GM21717 (cell line): Measurements from ENCODE around the gene AXIN1.
"Not testable (repeated sequence)": the region's sequence is repeated elsewhere in the genome, so short reads cannot be mapped to it uniquely, and the experiment has no call there.

Source experiments
- ATAC-seq: cut with Tn5 transposase; IDR thresholded peaks from one replicate; pipeline ENCODE4 v1.9.1; 2021; ENCODE audit warnings: mild to moderate bottlenecking, moderate library complexity; ENCODE audit not compliant: unreplicated experiment

The AXIN1 gene

DNA sequence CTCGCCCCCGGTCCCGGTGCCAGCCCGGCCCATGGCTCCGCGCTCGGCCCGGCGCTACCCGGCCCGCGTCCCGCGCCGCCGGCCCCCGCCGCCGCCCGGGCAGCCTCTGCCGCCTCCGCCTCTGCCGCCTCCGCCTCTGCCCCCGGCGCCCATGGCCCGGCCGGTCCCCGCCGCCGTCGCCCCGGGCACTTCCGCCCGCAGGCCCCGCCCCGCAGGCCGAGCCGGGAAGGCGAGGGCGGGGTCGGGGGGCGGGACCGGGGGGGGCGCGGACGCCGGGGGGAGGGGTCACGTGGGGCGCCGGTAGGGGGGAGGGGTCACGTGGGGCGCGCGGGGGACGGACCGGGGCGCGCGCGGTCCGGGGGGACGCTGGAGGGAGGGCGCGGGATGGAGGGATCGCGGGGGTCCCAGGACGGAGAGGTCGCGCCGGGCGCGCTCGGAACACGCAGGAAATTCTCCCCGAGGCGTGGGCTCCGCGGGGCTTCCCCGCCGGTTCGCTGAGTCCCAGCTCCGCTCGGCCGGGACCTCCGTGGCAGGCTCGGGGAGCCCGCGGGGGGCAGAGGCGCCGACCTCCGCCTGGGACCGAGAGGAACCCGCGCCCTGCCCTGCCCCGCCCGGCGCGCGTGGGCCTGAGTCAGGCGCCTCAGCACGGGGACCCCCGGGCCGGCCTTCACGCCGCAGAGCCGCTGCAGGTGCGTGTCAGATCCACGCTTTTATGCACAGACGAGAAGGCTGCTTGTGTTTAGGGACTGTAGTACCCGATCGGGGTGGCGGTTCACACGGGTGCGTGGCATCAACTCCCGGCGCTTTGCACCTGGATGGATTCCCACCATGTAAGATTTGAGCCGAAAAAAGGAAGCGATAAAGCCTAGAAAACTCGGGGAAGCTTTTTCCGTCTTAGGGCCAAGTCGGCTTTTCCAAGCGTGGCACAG lies 29.5 kb upstream of the AXIN1 start, which contains the start of gene PGAP6:
Gene PGAP6 (minus strand): TSS at position 190 of the 929 bp plus-strand sequence. CDS start 157 bp downstream, at position 33.
- ATAC-seq, result peak; percentile 37

- peak; percentile 10 for ATAC-seq
Observed at GRCh38 chr16:381012-381788, 28.7 kb upstream of the AXIN1 start.

- ATAC-seq, result no peak
Observed at GRCh38 chr16:380762-381011, 28.2 kb upstream of the AXIN1 start.

DNA sequence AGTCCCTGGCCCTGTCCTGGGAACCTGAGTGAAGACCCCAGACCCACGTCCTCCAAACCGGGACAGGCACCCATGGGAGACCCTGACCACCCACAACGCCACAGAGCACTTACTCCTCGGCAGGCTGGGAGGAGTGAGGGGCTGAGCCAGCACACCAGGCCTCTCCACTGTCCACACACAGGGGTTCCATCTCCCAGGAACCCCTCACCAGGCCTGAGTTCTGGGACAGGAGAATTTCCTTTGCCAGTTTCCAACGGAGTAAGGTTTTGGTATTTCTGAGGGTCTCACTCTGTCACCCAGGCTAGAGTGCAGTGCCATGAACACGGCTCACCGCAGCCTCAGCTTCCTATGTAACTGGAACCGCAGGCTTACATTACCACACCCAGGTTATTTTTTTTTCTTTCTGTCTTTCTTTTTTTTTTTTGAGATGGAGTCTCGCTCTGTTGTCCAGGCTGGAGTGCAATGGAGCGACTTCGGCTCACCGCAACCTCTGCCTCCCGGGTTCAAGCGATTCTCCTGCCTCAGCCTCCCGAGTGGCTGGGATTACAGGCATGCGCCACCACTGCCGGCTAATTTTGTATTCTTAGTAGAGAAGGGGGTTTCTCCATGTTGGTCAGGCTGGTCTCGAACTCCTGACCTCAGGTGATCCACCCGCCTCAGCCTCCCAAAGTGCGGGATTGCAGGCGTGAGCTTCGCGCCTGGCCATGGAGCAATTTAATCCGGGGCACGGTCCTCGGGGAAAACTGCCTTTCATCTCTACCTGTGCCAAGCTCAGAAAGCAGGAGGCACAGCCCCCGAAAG lies 27.6 kb upstream of the AXIN1 start:
- no peak for ATAC-seq

DNA sequence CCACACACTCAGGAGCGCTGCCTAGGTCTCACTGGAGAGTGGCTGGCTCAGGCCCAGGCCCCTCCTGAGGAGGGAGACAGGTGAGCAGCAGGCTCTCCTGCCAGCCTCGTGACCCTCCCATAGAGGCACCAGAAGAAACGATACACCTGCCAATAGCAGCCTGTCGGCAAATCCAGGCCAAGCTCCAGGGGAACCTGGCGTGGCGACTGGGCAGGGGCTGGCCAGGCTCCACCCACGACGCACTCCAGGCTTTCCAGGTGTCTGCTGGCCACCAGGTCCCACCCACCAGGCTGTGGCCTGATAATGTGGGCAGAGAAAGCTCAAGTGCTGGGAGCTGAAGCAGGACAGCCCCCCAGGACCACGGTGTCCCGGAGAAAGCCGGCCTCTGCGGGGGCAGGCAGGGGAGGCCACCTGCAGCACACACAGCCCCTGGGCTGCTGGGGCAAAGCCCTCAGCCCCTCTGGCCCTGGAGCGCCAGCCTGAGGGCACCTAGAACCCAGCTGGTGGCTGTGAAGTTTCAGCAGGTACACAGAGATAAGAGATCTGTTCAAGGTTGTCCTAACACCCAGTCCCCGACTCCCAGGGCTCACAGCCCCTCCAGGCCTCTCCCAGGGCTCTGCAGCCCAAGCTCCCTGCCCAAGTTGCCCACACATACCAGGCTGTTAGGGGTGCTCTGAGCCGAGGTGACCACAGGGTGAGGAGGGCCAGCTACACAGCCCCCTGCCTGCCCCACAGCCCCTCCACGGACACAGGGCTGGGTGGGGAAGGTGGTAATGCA lies 26.8 kb upstream of the AXIN1 start:
- no peak for ATAC-seq

GRCh38 chr16:378821-379182 lies 26.3 kb upstream of the AXIN1 start:
- no peak for ATAC-seq

GRCh38 chr16:378113-378820 lies 25.7 kb upstream of the AXIN1 start:
- not testable (repeated sequence) for ATAC-seq

DNA sequence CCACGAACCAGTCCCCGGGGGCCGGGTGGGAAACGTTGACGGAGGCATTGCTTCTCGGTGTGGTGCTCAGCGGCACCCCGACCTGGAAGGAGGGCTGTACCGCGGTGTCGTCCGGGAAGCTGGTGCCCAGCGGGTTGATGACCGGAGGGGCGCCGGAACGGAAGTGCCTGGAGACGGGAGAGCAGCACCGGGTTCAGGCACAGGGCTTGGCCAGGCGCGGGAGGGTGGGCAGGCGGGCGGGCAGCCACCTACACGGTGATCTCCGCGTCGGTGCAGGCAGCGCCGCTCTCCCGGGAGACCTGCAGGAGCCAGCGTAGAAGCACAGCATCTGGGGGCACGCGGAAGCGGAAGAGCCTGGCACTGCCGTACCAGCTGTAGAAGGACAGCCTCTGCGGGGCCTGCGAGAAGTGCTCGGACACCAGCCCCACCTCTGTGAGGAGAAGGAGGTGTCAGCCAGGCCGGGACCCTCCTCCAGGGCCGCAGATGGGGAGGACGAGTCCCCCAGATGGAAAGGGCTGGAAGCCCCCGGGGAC lies 25.0 kb upstream of the AXIN1 start:
- ATAC-seq, result no peak

DNA sequence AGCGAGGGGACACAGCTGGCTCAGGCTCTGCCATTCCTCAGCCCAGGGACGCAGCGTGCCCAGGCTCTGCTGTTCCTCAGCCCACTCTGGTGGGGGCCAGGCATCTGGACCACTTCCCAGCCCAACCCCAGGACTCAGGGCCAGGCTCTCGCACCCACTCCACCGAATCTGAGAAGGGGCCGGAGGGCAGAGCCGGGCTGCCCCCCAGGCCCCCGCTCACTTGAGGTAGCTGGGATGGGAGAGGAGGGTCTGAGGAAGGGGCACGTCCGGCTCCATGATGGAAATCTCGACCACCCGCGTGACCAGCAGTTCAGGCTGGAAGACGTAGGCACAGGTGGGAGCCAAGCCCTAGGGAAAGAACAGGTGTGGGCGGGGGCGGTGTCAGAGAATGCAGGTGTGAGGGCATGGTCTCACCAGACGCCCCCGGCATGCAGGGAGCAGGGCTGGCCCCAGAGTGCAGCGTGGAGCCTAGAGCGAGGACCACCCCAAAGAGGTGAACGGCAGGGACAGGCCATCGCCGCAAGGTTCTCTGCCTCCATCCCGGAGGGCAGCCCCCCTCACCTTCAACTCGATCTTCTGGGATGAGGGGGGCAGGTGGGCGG lies 24.4 kb upstream of the AXIN1 start:
- ATAC-seq, result no peak

GRCh38 chr16:375927-376816 lies 23.6 kb upstream of the AXIN1 start:
- no peak for ATAC-seq

DNA sequence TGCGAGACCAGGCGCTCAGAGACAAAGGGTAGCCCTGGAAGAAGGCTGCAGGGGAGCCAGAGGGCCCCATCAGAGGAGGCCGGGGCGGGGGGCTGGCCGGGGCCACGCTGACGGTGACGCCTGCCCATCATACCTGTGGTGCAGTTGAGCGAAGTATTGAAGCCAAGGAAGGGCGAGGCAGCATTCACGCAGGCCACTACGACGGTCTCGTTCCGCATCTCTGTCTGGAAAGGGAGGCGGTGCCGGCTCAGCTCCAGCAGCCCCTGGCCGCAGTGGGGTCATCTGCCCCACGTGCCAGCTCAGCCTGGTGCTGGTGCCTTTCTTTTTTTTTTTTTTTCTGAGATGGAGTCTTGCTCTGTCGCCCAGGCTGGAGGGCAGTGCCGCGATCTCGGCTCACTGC lies 22.7 kb upstream of the AXIN1 start:
- no peak for ATAC-seq

GRCh38 chr16:374616-374926 lies 22.0 kb upstream of the AXIN1 start:
- no peak for ATAC-seq

GRCh38 chr16:373848-374615 lies 21.5 kb upstream of the AXIN1 start:
- ATAC-seq, result no peak

GRCh38 chr16:373020-373598 lies 20.6 kb upstream of the AXIN1 start:
- ATAC-seq, result no peak

DNA sequence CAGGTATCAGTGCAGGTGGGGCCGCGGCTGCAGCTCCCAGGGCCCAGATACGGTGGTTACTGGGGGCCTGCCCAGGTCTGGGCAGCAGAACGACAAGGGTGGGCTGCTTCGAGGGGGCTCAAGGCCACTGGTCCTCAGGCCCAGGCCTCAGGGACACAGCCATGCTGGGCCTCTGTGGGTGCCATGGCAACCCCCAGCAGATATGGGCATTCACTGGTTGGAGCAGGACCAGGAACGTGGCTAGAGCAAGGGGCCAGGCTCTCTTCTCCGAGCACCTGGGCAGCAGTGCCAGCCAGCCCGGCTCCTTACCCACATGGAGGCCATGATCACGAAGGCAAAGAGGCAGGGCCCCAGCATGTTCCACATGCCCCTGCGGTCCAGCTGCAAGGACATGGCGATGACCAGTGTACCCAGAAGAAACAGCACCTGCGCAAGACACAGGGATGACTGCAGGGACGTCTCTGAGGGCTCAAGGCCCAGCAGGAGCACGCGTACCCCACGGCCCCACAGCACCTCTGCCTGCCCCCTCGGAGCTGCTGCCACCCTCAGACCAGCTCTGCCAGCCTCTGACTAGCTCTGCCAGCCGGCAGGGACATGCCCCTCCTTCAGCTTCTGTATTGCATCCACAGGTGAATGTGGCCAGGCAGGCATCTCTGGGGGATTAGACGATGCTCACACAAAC lies 19.9 kb upstream of the AXIN1 start:
- ATAC-seq, result no peak

DNA sequence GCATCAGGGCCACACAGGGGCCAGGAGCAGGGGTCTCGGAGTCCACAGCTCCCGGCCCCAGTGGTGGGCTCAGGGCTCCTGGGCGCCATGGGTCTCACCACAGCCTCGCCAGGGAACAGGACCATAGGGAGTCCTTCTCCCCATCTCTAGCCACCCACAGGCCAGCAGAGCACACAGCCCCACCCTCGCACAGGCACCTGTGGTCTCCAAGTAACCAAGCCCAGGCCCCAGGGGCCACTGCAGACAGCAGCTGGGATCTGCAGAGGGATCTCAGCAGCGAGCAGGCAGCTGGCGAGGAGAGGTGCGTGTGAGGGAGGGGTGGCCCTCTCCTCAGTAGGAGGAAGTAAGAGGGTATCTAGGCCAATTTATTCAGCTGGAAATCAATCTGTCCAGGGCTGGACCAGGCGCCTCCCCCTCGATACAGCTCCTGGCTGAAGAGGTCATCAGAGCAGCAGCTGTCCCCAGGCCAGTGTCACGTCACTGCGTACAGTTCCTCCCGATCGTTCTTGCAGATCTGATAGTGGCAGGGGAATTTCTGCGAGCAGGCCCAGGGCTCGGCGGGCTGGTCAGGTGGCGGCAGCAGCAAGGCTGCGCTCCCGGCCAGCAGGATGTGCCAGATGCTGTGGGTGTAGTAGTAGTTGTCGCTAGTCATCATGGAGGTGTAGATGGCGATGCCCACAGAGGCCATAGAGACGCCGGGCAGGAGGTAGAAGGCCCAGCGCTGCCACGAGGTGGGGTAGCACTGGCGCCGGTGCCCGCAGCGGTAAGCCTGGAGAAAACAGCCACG lies 19.2 kb upstream of the AXIN1 start:
- ATAC-seq, result no peak
